Stomach smooth muscle (tissue), 2 donors: ENCODE results near the gene LDHAL6B.
A peak's percentile ranks its signal among the peaks of the same experiment; 100 is the strongest.

ENCODE experiments used
- H3K27ac ChIP-seq: one replicate; pipeline ENCODE4 v1.7.0; 2013; ENCODE audit warnings: mild to moderate bottlenecking, low read length, inconsistent platforms
- H3K27me3 ChIP-seq, 2 donors: one replicate each; pipeline ENCODE4 v1.7.0; 2013; ENCODE audit warnings: low read length in 2 of 2; ENCODE audit not compliant: insufficient read depth in 2 of 2, control insufficient read depth in 1 of 2
- H3K36me3 ChIP-seq, 2 donors: one replicate each; pipeline ENCODE4 v1.7.0; 2013; ENCODE audit warnings: low read length in 2 of 2; ENCODE audit not compliant: control insufficient read depth in 2 of 2, insufficient read depth in 2 of 2
- H3K4me1 ChIP-seq: one replicate; pipeline ENCODE4 v1.7.0; 2013; ENCODE audit warnings: low read length; ENCODE audit not compliant: control insufficient read depth, insufficient read depth
- H3K4me3 ChIP-seq, 2 donors: one replicate each; pipeline ENCODE4 v1.7.0; 2013; ENCODE audit warnings: low read length in 2 of 2
- H3K9ac ChIP-seq, 2 donors: one replicate each; pipeline ENCODE4 v1.7.0; 2013; ENCODE audit warnings: low read length in 2 of 2, mild to moderate bottlenecking in 1 of 2
- H3K9me3 ChIP-seq, 2 donors: one replicate each; pipeline ENCODE4 v1.7.0; 2013; ENCODE audit warnings: low read length in 2 of 2; ENCODE audit not compliant: control insufficient read depth in 2 of 2
- donor health status: healthy.
- donor health status: Pancreatic carcinoma.

LDHAL6B gene

GRCh38 chr15:59218710-59219109 lies 12.1 kb downstream of the LDHAL6B start:
- H3K9ac ChIP-seq: no peak overlapping the region
- peaks cover 11 to 27% of the 10 kb centered on the region in 2 donors for H3K36me3 ChIP-seq
- no peaks in the 10 kb centered on the region for H3K9me3 ChIP-seq
- no peak overlapping the region for H3K27ac ChIP-seq
- H3K27me3 ChIP-seq: no peaks in the 10 kb centered on the region
- H3K4me1 ChIP-seq: peaks cover 2% of the 10 kb centered on the region
- H3K4me3 ChIP-seq: no peak overlapping the region

GRCh38 chr15:59221511-59222505 lies 15.2 kb downstream of the LDHAL6B start:
- no peak overlapping the region for H3K27ac ChIP-seq

GRCh38 chr15:59222906-59223550 lies 16.4 kb downstream of the LDHAL6B start:
- no peak overlapping the region for H3K27ac ChIP-seq
- no peak overlapping the region for H3K9ac ChIP-seq
- no peaks in the 10 kb centered on the region for H3K9me3 ChIP-seq
- peaks cover 16 to 17% of the 10 kb centered on the region in 2 donors for H3K36me3 ChIP-seq
- H3K27me3 ChIP-seq: no peaks in the 10 kb centered on the region
- H3K4me1 ChIP-seq: peaks cover 2% of the 10 kb centered on the region
- peak overlapping the region in 1 of 2 donors; percentile 8 for H3K4me3 ChIP-seq

More at GRCh38 chr15:59221511-59222505, 15.2 kb downstream of the LDHAL6B start:
- Histone ChIP-seq H3K9me3 (no peaks in the 10 kb centered on the region), H3K4me3 (no peak overlapping the region), H3K27me3 (no peaks in the 10 kb centered on the region), H3K9ac (no peak overlapping the region), H3K36me3 (peaks cover 16 to 21% of the 10 kb centered on the region in 2 donors), H3K4me1 (peaks cover 2% of the 10 kb centered on the region)

GRCh38 chr15:59223736-59224135 lies 17.1 kb downstream of the LDHAL6B start:
- Histone ChIP-seq H3K27ac (no peak overlapping the region), H3K36me3 (peaks cover 16 to 17% of the 10 kb centered on the region in 2 donors), H3K4me1 (peaks cover 2% of the 10 kb centered on the region), H3K27me3 (no peaks in the 10 kb centered on the region), H3K9me3 (no peaks in the 10 kb centered on the region), H3K9ac (no peak overlapping the region), H3K4me3 (no peak overlapping the region)

GRCh38 chr15:59224474-59224873 lies 17.8 kb downstream of the LDHAL6B start:
- H3K27ac ChIP-seq: no peak overlapping the region
- H3K9me3 ChIP-seq: no peaks in the 10 kb centered on the region
- peaks cover 16 to 17% of the 10 kb centered on the region in 2 donors for H3K36me3 ChIP-seq
- H3K27me3 ChIP-seq: no peaks in the 10 kb centered on the region
- H3K4me3 ChIP-seq: no peak overlapping the region
- H3K9ac ChIP-seq: no peak overlapping the region
- H3K4me1 ChIP-seq: peaks cover 2% of the 10 kb centered on the region

GRCh38 chr15:59227021-59227420 lies 20.4 kb downstream of the LDHAL6B start:
- H3K27ac ChIP-seq: no peak overlapping the region
- no peak overlapping the region for H3K9ac ChIP-seq
- peaks cover 4% of the 10 kb centered on the region for H3K4me1 ChIP-seq
- H3K9me3 ChIP-seq: no peaks in the 10 kb centered on the region
- H3K36me3 ChIP-seq: peaks cover 15 to 16% of the 10 kb centered on the region in 2 donors
- no peak overlapping the region for H3K4me3 ChIP-seq
- no peaks in the 10 kb centered on the region for H3K27me3 ChIP-seq

- peaks cover 3 to 6% of the 10 kb centered on the region in 2 donors for H3K36me3 ChIP-seq
- H3K27me3 ChIP-seq: no peaks in the 10 kb centered on the region
- H3K4me3 ChIP-seq: no peak overlapping the region
- H3K4me1 ChIP-seq: peaks cover 9% of the 10 kb centered on the region
- no peak overlapping the region for H3K9ac ChIP-seq
- H3K27ac ChIP-seq: no peak overlapping the region
- no peaks in the 10 kb centered on the region for H3K9me3 ChIP-seq
These were observed 22.4 kb downstream of the LDHAL6B start for GRCh38 chr15:59229015-59229414.

- Histone ChIP-seq H3K9ac (no peak overlapping the region), H3K36me3 (peaks cover 1 to 3% of the 10 kb centered on the region in 2 donors), H3K4me1 (peaks cover 9% of the 10 kb centered on the region), H3K27ac (no peak overlapping the region), H3K9me3 (no peaks in the 10 kb centered on the region), H3K27me3 (no peaks in the 10 kb centered on the region), H3K4me3 (no peak overlapping the region)
These were observed 22.8 kb downstream of the LDHAL6B start for GRCh38 chr15:59229453-59229852.

GRCh38 chr15:59230531-59231055 lies 23.9 kb downstream of the LDHAL6B start:
- H3K36me3 ChIP-seq: peaks cover 0 to 3% of the 10 kb centered on the region in 2 donors
- peaks cover 9% of the 10 kb centered on the region for H3K4me1 ChIP-seq
- no peaks in the 10 kb centered on the region for H3K9me3 ChIP-seq
- no peaks in the 10 kb centered on the region for H3K27me3 ChIP-seq
- no peak overlapping the region for H3K27ac ChIP-seq
- no peak overlapping the region for H3K4me3 ChIP-seq
- H3K9ac ChIP-seq: no peak overlapping the region

GRCh38 chr15:59232476-59232875 lies 25.8 kb downstream of the LDHAL6B start:
- peaks cover 9% of the 10 kb centered on the region for H3K4me1 ChIP-seq

More at GRCh38 chr15:59232476-59232875, 25.8 kb downstream of the LDHAL6B start:
- Histone ChIP-seq H3K4me3 (no peak overlapping the region), H3K9me3 (no peaks in the 10 kb centered on the region), H3K27me3 (no peaks in the 10 kb centered on the region), H3K27ac (no peak overlapping the region), H3K9ac (no peak overlapping the region), H3K36me3 (no peaks in the 10 kb centered on the region)
